Esophagus squamous epithelium (tissue), 5 donors: Measurements from ENCODE around the gene AMH. TPM values are rescaled to one million over a fixed set of nuclear protein-coding genes. Genes with fewer than 3 reads are reported as not detected.

ENCODE experiments used
- DNase-seq: peaks from one replicate; lab custom pipeline; 2025; lab: John Stamatoyannopoulos, UW
- H3K27ac ChIP-seq, 4 donors: fragments of 200-600 bp; sonication (generic); one replicate each; pipeline ENCODE4 v1.5.1; 2016 to 2019; ENCODE audit warnings: mild to moderate bottlenecking in 1 of 4
- H3K27me3 ChIP-seq, 4 donors: fragments of 200-600 bp; sonication (generic); 1 replicate in 3 of 4; 2 replicates in 1 of 4; pipeline versions ENCODE4 v1.5.1 to v1.6.0; 2017 to 2021; ENCODE audit warnings: antibody characterized with exemption in 1 of 4
- H3K36me3 ChIP-seq, 3 donors: fragments of 200-600 bp; sonication (generic); one replicate each; pipeline ENCODE4 v1.5.1; 2016 to 2019
- H3K4me1 ChIP-seq, 3 donors: fragments of 200-600 bp; sonication (generic); one replicate each; pipeline ENCODE4 v1.5.1; 2017 to 2019
- H3K4me3 ChIP-seq, 4 donors: fragments of 200-600 bp; sonication (generic); 1 replicate in 3 of 4; 2 replicates in 1 of 4; pipeline ENCODE4 v1.5.1; 2016 to 2019; ENCODE audit warnings: mild to moderate bottlenecking in 2 of 4, moderate library complexity in 1 of 4
- H3K9me3 ChIP-seq, 3 donors: fragments of 200-600 bp; sonication (generic); one replicate each; pipeline ENCODE4 v1.5.1; 2016 to 2019
- POLR2A ChIP-seq, 4 donors: fragments of 450-650 bp; IDR thresholded peaks; one replicate each; pipeline ENCODE4 v1.6.1; 2017; ENCODE audit warnings: antibody characterized with exemption in 4 of 4, mild to moderate bottlenecking in 4 of 4, moderate library complexity in 3 of 4
- WGBS, 2 donors: methylation state at CpG; one replicate each; pipeline ENCODE4 v1.1.5; 2018; 5-methylcytosine and 5-hydroxymethylcytosine counted together
- intact Hi-C: fragments of 100-400 bp; cut with DNase I; formaldehyde crosslinking; loops from one replicate; pipeline ENCODE4 v1.15.0; 2022
- total RNA-seq, 4 donors: library from RNA; depleted of rRNA; stranded (reverse); fragments of >200 nt; gene quantifications; one replicate each; pipeline ENCODE4 v1.1.0, GENCODE V29; 2016
- TF ChIP-seq, protein P1 (sequence below), 6 experiments: fragments of 450-650 bp in 4 of 6; fragments of 200-600 bp in 2 of 6; sonication (generic) in 2 of 6; IDR thresholded peaks; one replicate each; pipeline ENCODE4 v1.5.1; 2016 to 2019; ENCODE audit warnings: antibody characterized with exemption in 6 of 6, mild to moderate bottlenecking in 4 of 6, moderate library complexity in 4 of 6
- donor health status: DM: yes; HTN: yes; CAD: no.

AMH gene
- total RNA-seq, 4 donors from 2014 or later = 0.76 to 1.1 (median 0.88) TPM; not detected in 1

DNA sequence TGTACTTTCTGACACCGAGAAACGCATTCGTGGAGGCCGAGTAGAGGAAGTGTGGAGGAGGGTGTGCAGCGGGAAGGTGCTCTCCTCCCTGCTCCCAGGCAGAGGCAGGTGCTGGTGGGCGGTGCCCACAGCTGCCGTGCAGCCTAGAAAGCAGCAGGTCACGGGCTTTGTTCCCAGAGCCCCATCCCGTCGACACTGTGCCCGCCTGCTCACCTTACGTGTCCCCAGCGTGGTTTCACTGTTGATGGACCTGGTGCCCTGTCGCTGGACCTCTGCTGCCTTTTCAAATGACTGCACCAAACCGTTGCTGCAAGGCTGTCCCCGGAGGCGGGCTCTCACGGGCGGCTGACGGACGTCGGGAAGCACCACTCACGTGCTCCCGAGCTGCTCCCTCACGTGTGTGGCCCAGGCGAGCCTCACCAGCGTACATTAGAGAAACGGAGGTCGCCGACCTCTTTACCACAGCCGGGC is 33.8 kb upstream of the AMH start:
- Histone ChIP-seq H3K4me3 (no peak overlapping the region), H3K27ac (no peak overlapping the region), H3K4me1 (peaks cover 6 to 34% (median 9%) of the 10 kb centered on the region in 3 donors), H3K36me3 (peaks cover 46 to 100% (median 62%) of the 10 kb centered on the region in 3 donors), H3K9me3 (no peaks in the 10 kb centered on the region), H3K27me3 (no peaks in the 10 kb centered on the region)
- TF ChIP-seq, protein P1, sequence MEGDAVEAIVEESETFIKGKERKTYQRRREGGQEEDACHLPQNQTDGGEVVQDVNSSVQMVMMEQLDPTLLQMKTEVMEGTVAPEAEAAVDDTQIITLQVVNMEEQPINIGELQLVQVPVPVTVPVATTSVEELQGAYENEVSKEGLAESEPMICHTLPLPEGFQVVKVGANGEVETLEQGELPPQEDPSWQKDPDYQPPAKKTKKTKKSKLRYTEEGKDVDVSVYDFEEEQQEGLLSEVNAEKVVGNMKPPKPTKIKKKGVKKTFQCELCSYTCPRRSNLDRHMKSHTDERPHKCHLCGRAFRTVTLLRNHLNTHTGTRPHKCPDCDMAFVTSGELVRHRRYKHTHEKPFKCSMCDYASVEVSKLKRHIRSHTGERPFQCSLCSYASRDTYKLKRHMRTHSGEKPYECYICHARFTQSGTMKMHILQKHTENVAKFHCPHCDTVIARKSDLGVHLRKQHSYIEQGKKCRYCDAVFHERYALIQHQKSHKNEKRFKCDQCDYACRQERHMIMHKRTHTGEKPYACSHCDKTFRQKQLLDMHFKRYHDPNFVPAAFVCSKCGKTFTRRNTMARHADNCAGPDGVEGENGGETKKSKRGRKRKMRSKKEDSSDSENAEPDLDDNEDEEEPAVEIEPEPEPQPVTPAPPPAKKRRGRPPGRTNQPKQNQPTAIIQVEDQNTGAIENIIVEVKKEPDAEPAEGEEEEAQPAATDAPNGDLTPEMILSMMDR (IDR thresholded peaks at IDR 0.05) = no peak
- no peak for TF ChIP-seq POLR2A (IDR thresholded peaks at IDR 0.05)
- no peak for DNase-seq
- intact Hi-C loops = no loop called here
- WGBS, 2 donors = 73 to 77% methylated on average over 2 to 16 of the region's 31 CpGs

DNA sequence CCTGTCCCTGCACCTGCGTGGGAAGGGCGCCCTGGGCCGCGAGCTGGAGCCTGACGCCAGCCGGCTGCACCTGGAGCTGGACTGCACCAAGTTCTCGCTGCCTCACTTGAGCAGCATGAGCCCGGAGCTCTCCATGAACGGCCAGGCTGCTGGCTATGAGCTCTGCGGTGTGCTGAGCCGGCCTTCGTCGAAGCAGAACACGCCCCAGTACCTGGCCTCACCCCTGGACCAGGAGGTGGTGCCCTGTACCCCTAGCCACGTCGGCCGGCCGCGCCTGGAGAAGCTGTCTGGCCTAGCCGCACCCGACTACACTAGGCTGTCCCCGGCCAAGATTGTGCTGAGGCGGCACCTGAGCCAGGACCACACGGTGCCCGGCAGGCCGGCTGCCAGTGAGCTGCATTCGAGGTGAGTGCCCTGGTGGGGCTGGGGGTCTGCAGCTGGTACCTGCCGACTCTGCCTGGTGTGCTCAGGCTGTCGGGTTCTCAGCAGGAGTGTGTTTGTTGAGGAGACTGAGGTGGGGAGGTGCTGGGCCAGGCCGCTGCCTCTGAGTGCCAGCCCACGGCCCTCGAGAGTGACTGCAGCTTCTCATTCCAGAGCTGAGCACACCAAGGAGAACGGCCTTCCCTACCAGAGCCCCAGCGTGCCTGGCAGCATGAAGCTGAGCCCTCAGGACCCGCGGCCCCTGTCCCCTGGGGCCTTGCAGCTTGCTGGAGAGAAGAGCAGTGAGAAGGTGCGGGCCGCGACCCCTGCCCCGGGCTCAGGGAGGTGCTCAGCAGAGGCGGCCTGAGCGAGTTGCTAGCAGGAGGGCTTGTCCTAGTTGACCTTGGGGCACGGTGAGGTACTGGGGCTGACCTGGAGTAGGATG is 32.5 kb upstream of the AMH start:
- Histone ChIP-seq H3K36me3 (peaks cover 36 to 100% (median 49%) of the 10 kb centered on the region in 3 donors), H3K4me1 (peaks cover 6 to 32% (median 9%) of the 10 kb centered on the region in 3 donors), H3K9me3 (no peaks in the 10 kb centered on the region), H3K4me3 (no peak overlapping the region), H3K27me3 (no peaks in the 10 kb centered on the region), H3K27ac (no peak overlapping the region)
- intact Hi-C loops = no loop called here
- DNase-seq = no peak
- TF ChIP-seq, protein P1 (IDR thresholded peaks at IDR 0.05) = no peak
- no peak for TF ChIP-seq POLR2A (IDR thresholded peaks at IDR 0.05)
- 95% methylated on average over 9 of the region's 43 CpGs; no CpG with 5 or more reads in 1 of the 2 donors for WGBS, 2 donors

DNA sequence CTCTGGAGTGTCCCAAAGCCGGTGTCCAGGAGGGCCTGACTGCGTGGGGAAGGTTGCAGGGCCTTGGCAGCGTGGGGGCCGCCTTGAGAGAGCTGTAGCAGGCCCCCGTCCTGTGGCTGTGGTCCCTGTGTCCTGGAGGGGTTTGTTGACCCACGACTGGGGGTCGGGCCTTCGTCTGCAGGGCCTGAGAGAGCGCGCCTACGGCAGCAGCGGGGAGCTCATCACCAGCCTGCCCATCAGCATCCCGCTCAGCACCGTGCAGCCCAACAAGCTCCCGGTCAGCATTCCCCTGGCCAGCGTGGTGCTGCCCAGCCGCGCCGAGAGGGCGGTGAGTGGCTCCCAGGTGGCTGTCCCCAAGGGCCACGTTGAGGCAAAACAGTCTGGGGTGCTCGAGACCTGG is 31.5 kb upstream of the AMH start:
- no peak overlapping the region for H3K27ac ChIP-seq
- peaks cover 6 to 22% (median 9%) of the 10 kb centered on the region in 3 donors for H3K4me1 ChIP-seq
- DNase-seq = no peak
- H3K36me3 ChIP-seq = peaks cover 37 to 100% (median 45%) of the 10 kb centered on the region in 3 donors
- 83% methylated on average over 1 of the region's 22 CpGs; no CpG with 5 or more reads in 1 of the 2 donors for WGBS, 2 donors
- TF ChIP-seq, protein P1 (IDR thresholded peaks at IDR 0.05) = no peak
- no peak for TF ChIP-seq POLR2A (IDR thresholded peaks at IDR 0.05)
- intact Hi-C loops = no loop called here
- no peaks in the 10 kb centered on the region for H3K9me3 ChIP-seq
- no peak overlapping the region for H3K4me3 ChIP-seq
- no peaks in the 10 kb centered on the region for H3K27me3 ChIP-seq

DNA sequence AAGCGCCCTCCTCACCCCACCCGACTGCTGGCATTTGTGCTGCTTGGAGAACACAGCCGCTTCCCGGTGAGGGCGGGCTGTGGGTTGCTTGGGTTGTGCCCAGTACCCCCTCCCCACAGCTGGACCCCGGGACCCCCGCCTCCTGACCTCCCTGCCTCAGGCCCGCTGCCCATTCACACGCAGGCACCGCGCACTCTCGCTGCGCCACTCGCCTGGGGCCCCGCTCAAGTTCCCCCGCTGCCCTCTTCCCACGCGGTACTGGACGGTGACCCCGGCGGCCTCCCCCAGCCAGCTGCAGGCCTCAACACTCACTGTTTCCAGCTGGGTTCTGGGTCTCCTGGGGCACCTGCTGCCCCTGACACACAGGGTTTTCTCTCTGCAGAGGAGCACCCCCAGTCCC is 29.4 kb upstream of the AMH start:
- DNase-seq = no peak
- no peaks in the 10 kb centered on the region for H3K9me3 ChIP-seq
- no peaks in the 10 kb centered on the region for H3K27me3 ChIP-seq
- no peak overlapping the region for H3K27ac ChIP-seq
- TF ChIP-seq, protein P1 (IDR thresholded peaks at IDR 0.05) = no peak
- TF ChIP-seq POLR2A (IDR thresholded peaks at IDR 0.05) = no peak
- intact Hi-C loops = no loop called here
- peaks cover 0 to under 1% (median 0%) of the 10 kb centered on the region in 3 donors for H3K4me1 ChIP-seq
- H3K4me3 ChIP-seq = no peak overlapping the region
- WGBS, 2 donors = 95 to 99% methylated on average over 4 to 15 of the region's 21 CpGs
- peaks cover 38 to 100% (median 42%) of the 10 kb centered on the region in 3 donors for H3K36me3 ChIP-seq

DNA sequence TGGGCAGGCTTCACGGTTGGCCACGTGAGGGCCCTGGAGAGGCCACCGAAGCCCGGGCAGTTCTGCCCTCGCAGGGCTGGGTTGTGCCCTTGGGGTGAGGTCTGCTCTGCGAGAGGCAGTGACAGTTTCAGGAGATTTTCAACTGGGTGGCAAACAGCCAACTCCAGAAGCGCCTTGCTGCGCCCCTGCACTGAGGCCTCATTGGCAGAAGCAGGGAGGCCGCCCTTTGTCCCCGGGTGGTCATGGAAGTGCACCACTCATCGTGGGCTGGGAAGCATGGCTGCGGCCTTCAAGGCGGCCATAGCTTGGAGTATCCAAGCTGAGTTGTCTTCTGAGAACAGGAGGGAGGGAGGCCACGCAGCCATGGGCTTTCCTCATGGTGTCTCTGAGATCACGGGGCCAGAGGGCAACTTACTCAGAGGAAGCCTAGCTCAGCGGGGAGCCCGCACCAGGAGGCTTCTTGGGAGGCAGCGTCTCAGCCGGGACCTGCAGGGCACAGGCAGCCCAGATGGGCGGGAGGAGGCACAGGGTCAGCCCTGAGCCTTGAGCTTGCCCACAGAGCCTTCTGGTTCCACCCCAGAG is 27.8 kb upstream of the AMH start:
- Histone ChIP-seq H3K4me1 (no peaks in the 10 kb centered on the region), H3K27me3 (no peaks in the 10 kb centered on the region), H3K36me3 (peaks cover 47 to 100% (median 52%) of the 10 kb centered on the region in 3 donors), H3K27ac (no peak overlapping the region), H3K4me3 (no peak overlapping the region), H3K9me3 (no peaks in the 10 kb centered on the region)
- DNase-seq = no peak
- TF ChIP-seq POLR2A (IDR thresholded peaks at IDR 0.05) = no peak
- TF ChIP-seq, protein P1 (IDR thresholded peaks at IDR 0.05) = no peak
- intact Hi-C loops = no loop called here
- WGBS, 2 donors = 87 to 95% methylated on average over 5 to 9 of the region's 20 CpGs
